Endothelial cell of umbilical vein (primary cell): ENCODE measurements around the gene TBC1D9B. TPM values are rescaled to one million over a fixed set of nuclear protein-coding genes. Genes with fewer than 3 reads are reported as not detected.

Source experiments
- BruUV-seq: library from RNA; stranded (reverse); fragments of 400-500 nt; replicated peaks from 2 replicates; lab custom pipeline; 2021; lab: Mats Ljungman, UMichigan
- CTCF ChIA-PET: fragments of 300-600, 350-600 bp; sonication (Branson Sonifier 250); formaldehyde crosslinking; loops from one replicate; lab custom pipeline; 2021; ENCODE audit warnings: antibody characterized with exemption, inconsistent platforms; lab: Charles Lee
- POLR2A ChIA-PET: fragments of 300-600, 350-600 bp; sonication (Branson Sonifier 250); formaldehyde crosslinking; loops from one replicate; lab custom pipeline; 2021; ENCODE audit warnings: antibody characterized with exemption, inconsistent platforms; lab: Charles Lee
- DNase-seq: peaks from one replicate; pipeline ENCODE4 v3.0.0-alpha.2; 2011; ENCODE audit warnings: low read depth, low spot score
- FAIRE-seq: peaks from 2 replicates; lab custom pipeline; 2011; peaks lifted over from hg19 to GRCh38; lab: Jason Lieb, UNC
- H2AFZ ChIP-seq: 2 replicates; pipeline ENCODE4 v1.6.0; 2012; ENCODE audit warnings: low read depth, low read length, control low read depth, inconsistent platforms
- H3K27ac ChIP-seq: 2 replicates; pipeline ENCODE4 v1.5.1; 2011; ENCODE audit warnings: low read depth, mild to moderate bottlenecking, control low read depth, low read length, moderate library complexity; ENCODE audit not compliant: insufficient read depth
- H3K27me3 ChIP-seq, 2 experiments: 2 replicates each; pipeline versions ENCODE4 v1.6.0 to v1.6.1; 2011; ENCODE audit warnings: low read length in 2 of 2, mixed read lengths in 1 of 2; ENCODE audit not compliant: control insufficient read depth in 2 of 2, insufficient read depth in 2 of 2
- H3K36me3 ChIP-seq, 2 experiments: 2 replicates in 1 of 2; 3 replicates in 1 of 2; pipeline ENCODE4 v1.5.1; 2011; ENCODE audit warnings: low read length in 2 of 2, mild to moderate bottlenecking in 1 of 2, moderate library complexity in 1 of 2; ENCODE audit not compliant: control insufficient read depth in 2 of 2, insufficient read depth in 2 of 2; ENCODE audit errors: extremely low read depth in 1 of 2
- H3K4me1 ChIP-seq: 3 replicates; pipeline ENCODE4 v1.5.1; 2011; ENCODE audit warnings: mild to moderate bottlenecking, low read length; ENCODE audit not compliant: control insufficient read depth, insufficient read depth; ENCODE audit errors: extremely low read depth
- H3K4me2 ChIP-seq: 2 replicates; pipeline ENCODE4 v1.6.1; 2011; ENCODE audit warnings: low read length, control low read depth, mixed read lengths; ENCODE audit not compliant: insufficient read depth
- H3K4me3 ChIP-seq, 3 experiments: fragments of 200-600 bp in 1 of 3; sonication (generic), shearing (Covaris generic) in 1 of 3; replicated peaks in 1 of 3; 2 replicates each; pipeline ENCODE4 v1.5.1; 2011 to 2016; ENCODE audit warnings: control low read depth in 3 of 3, low read length in 3 of 3, mild to moderate bottlenecking in 2 of 3, inconsistent platforms in 1 of 3, low read depth in 1 of 3, moderate library complexity in 1 of 3; ENCODE audit not compliant: insufficient read depth in 1 of 3
- H3K79me2 ChIP-seq: 2 replicates; pipeline ENCODE4 v1.6.0; 2012; ENCODE audit warnings: low read length, inconsistent platforms; ENCODE audit not compliant: control insufficient read depth, insufficient read depth
- H3K9ac ChIP-seq: replicated peaks from 2 replicates; pipeline ENCODE3; 2011; ENCODE audit warnings: low read length, control low read depth; ENCODE audit not compliant: insufficient read depth; ENCODE audit errors: extremely low read depth
- H3K9me1 ChIP-seq: replicated peaks from 3 replicates; pipeline ENCODE4 v1.6.0; 2011; ENCODE audit warnings: mild to moderate bottlenecking, low read length; ENCODE audit not compliant: control insufficient read depth, insufficient read depth; ENCODE audit errors: extremely low read depth
- H3K9me3 ChIP-seq: replicated peaks from 2 replicates; pipeline ENCODE4 v1.5.1; 2012; ENCODE audit warnings: low read length, inconsistent platforms; ENCODE audit not compliant: control insufficient read depth, insufficient read depth
- H4K20me1 ChIP-seq: replicated peaks from 2 replicates; pipeline ENCODE3; 2011; ENCODE audit warnings: mild to moderate bottlenecking, low read length; ENCODE audit not compliant: control insufficient read depth, insufficient read depth; ENCODE audit errors: extremely low read depth
- CTCF ChIP-seq, 2 donors: IDR thresholded peaks; 1 replicate in 1 of 2; 2 replicates in 1 of 2; pipeline ENCODE4 v1.5.1; 2011; ENCODE audit warnings: low read length in 2 of 2, mild to moderate bottlenecking in 2 of 2, moderate library complexity in 2 of 2, control low read depth in 1 of 2, inconsistent platforms in 1 of 2, low read depth in 1 of 2; ENCODE audit not compliant: insufficient read depth in 1 of 2; ENCODE audit errors: extremely low read depth in 1 of 2
- EZH2 ChIP-seq: IDR thresholded peaks from 2 replicates; pipeline ENCODE4 v1.6.1; 2012; ENCODE audit warnings: borderline replicate concordance, low read depth, mild to moderate bottlenecking, moderate library complexity, low read length, inconsistent platforms; ENCODE audit not compliant: severe bottlenecking
- FOS ChIP-seq: IDR thresholded peaks from 2 replicates; pipeline ENCODE4 v1.6.1; 2011; ENCODE audit warnings: mild to moderate bottlenecking, low read length, moderate library complexity, borderline replicate concordance; ENCODE audit not compliant: insufficient read depth
- GATA2 ChIP-seq: IDR thresholded peaks from 2 replicates; pipeline ENCODE4 v1.7.0; 2011; ENCODE audit warnings: low read depth, mild to moderate bottlenecking, moderate library complexity, mixed read lengths, low read length; ENCODE audit not compliant: insufficient read length, insufficient read depth
- JUN ChIP-seq: IDR thresholded peaks from 2 replicates; pipeline ENCODE4 v1.6.1; 2011; ENCODE audit warnings: borderline replicate concordance, low read depth; ENCODE audit not compliant: insufficient read length, insufficient read depth
- MAX ChIP-seq: IDR thresholded peaks from 2 replicates; pipeline ENCODE4 v1.6.1; 2011; ENCODE audit not compliant: insufficient read depth, insufficient read length
- MYC ChIP-seq: IDR thresholded peaks from one replicate; pipeline ENCODE4 v1.6.1; 2011; ENCODE audit warnings: mild to moderate bottlenecking, low read depth, low read length
- POLR2A ChIP-seq: IDR thresholded peaks from 2 replicates; pipeline ENCODE4 v1.6.1; 2012; ENCODE audit warnings: low read depth, mild to moderate bottlenecking, control low read depth, low read length
- POLR2AphosphoS5 ChIP-seq: IDR thresholded peaks from 2 replicates; pipeline ENCODE4 v1.6.1; 2012; ENCODE audit warnings: low read depth, mild to moderate bottlenecking, control low read depth, low read length, moderate library complexity; ENCODE audit not compliant: insufficient read depth
- dilution Hi-C: fragments of 300-500 bp; cut with MboI; formaldehyde crosslinking; loops from one replicate; pipeline ENCODE4 v1.15.0; 2019; ENCODE audit warnings: low sequenced_read_pairs; ENCODE audit not compliant: extremely low pct_ligation_motif_present
- intact Hi-C: fragments of 100-400 bp; cut with micrococcal nuclease; formaldehyde crosslinking; loops from one replicate; pipeline ENCODE4 v1.10.0; 2022
- polyA plus RNA-seq, 4 experiments: library from polyadenylated mRNA; depleted of rRNA in 3 of 4; stranded (reverse) in 3 of 4; unstranded in 1 of 4; fragments of >200 nt; gene quantifications; 2 replicates each; pipeline versions ENCODE4 v1.2.1 to v1.2.3, GENCODE V29; 2011 to 2012; ENCODE audit warnings: missing spikeins in 1 of 4
- total RNA-seq: library from RNA; stranded (reverse); gene quantifications from 2 replicates; pipeline ENCODE4 v1.2.3, GENCODE V29; 2021

Gene TBC1D9B
- total and polyA plus RNA-seq, 2 donors (not counting 3 experiments of a cell fraction or from before 2014, with no cell fraction given), result 82.8 to 150 TPM

GRCh38 chr5:179954434-179954833 lies 46.7 kb upstream of the TBC1D9B start:
- ChIA-PET CTCF (no interaction called here), POLR2A (no interaction called here)
- dilution Hi-C loops, result no loop called here
- DNase-seq (no peak), FAIRE-seq (no peak)
- H3K4me2 ChIP-seq, result no peak overlapping the region
- H3K36me3 ChIP-seq, result no peaks in the 10 kb centered on the region
- H3K4me3 ChIP-seq, result no peak overlapping the region
- intact Hi-C loops, result no loop called here
- no peaks in the 10 kb centered on the region for H3K9me3 ChIP-seq
- H3K4me1 ChIP-seq, result no peaks in the 10 kb centered on the region
- no peak overlapping the region for H3K9ac ChIP-seq
- TF ChIP-seq MAX (no peak), POLR2A (no peak), EZH2 (no peak), JUN (no peak), GATA2 (no peak), POLR2AphosphoS5 (no peak), MYC (no peak), CTCF (IDR thresholded peaks at IDR 0.05; ENCODE audit: extremely low read depth in 1 of 2, insufficient read depth in 1 of 2, low read depth in 1 of 2, low read length in 2 of 2) (no peak), FOS (no peak)
- no peak overlapping the region for H2AFZ ChIP-seq
- H3K79me2 ChIP-seq, result no peaks in the 10 kb centered on the region
- H3K27me3 ChIP-seq, result no peaks in the 10 kb centered on the region
- no peaks in the 10 kb centered on the region for H4K20me1 ChIP-seq
- no peak overlapping the region for H3K27ac ChIP-seq
- no peaks in the 10 kb centered on the region for H3K9me1 ChIP-seq
- no TSS peak for BruUV-seq
